Gastroesophageal sphincter (tissue), 4 donors: ENCODE measurements around the gene THOC5. TPM values are rescaled to one million over a fixed set of nuclear protein-coding genes. Genes with fewer than 3 reads are reported as not detected.

Experiments used
- ATAC-seq: fragments of 150-250 bp; one replicate; pipeline ENCODE4 v1.9.1; 2016; ENCODE audit warnings: mild to moderate bottlenecking, moderate library complexity
- H3K27ac ChIP-seq, 4 donors: fragments of 200-600 bp; sonication (generic) in 3 of 4; 1 replicate in 3 of 4; 2 replicates in 1 of 4; pipeline ENCODE4 v1.5.1; 2016 to 2019
- H3K27me3 ChIP-seq: fragments of 200-600 bp; sonication (generic); one replicate; pipeline ENCODE4 v1.5.1; 2019
- H3K36me3 ChIP-seq, 2 donors: fragments of 200-600 bp; sonication (generic); one replicate each; pipeline ENCODE4 v1.5.1; 2019; ENCODE audit warnings: control low read depth in 1 of 2
- H3K4me1 ChIP-seq, 3 donors: fragments of 200-600 bp; sonication (generic); 1 replicate in 2 of 3; 2 replicates in 1 of 3; pipeline ENCODE4 v1.5.1; 2016 to 2019; ENCODE audit warnings: control low read depth in 2 of 3
- H3K4me3 ChIP-seq, 2 donors: fragments of 200-600 bp; sonication (generic); one replicate each; pipeline ENCODE4 v1.5.1; 2019; ENCODE audit warnings: mild to moderate bottlenecking in 1 of 2, moderate library complexity in 1 of 2
- H3K9me3 ChIP-seq, 3 donors: fragments of 200-600 bp; sonication (generic); one replicate each; pipeline ENCODE4 v1.5.1; 2017 to 2019; ENCODE audit warnings: control low read depth in 2 of 3
- CTCF ChIP-seq, 4 experiments: fragments of 200-600 bp in 2 of 4; fragments of 450-650 bp in 2 of 4; sonication (generic) in 1 of 4; IDR thresholded peaks; one replicate each; pipeline ENCODE4 v1.5.1; 2017 to 2019; ENCODE audit warnings: antibody characterized with exemption in 4 of 4, mild to moderate bottlenecking in 2 of 4, moderate library complexity in 2 of 4
- EP300 ChIP-seq: sonication (generic); formaldehyde crosslinking; IDR thresholded peaks from one replicate; pipeline ENCODE4 v1.6.1; 2017; ENCODE audit warnings: antibody characterized with exemption, mild to moderate bottlenecking
- POLR2A ChIP-seq, 2 donors: fragments of 450-650 bp; IDR thresholded peaks; one replicate each; pipeline ENCODE4 v1.6.1; 2017; ENCODE audit warnings: antibody characterized with exemption in 2 of 2, mild to moderate bottlenecking in 2 of 2, moderate library complexity in 1 of 2
- POLR2AphosphoS5 ChIP-seq: sonication (generic); formaldehyde crosslinking; IDR thresholded peaks from one replicate; pipeline ENCODE4 v1.6.1; 2017; ENCODE audit warnings: antibody characterized with exemption
- WGBS, 2 donors: methylation state at CpG; one replicate each; pipeline ENCODE4 v1.1.5; 2018; ENCODE audit warnings: low coverage in 1 of 2; 5-methylcytosine and 5-hydroxymethylcytosine counted together
- total RNA-seq, 4 donors: library from RNA; depleted of rRNA; stranded (reverse); fragments of >200 nt; gene quantifications; one replicate each; pipeline ENCODE4 v1.1.0, GENCODE V29; 2016

The THOC5 gene
- total RNA-seq, 4 donors from 2014 or later = 46.0 to 91.4 (median 58.2) TPM

GRCh38 chr22:29580200-29580810 is 26.7 kb upstream of the THOC5 start:
- ATAC-seq = no peak
- H3K36me3 ChIP-seq = no peaks in the 10 kb centered on the region
- H3K4me3 ChIP-seq = peak overlapping the region; percentile 65 to 71
- peaks cover 0 to 16% (median 6%) of the 10 kb centered on the region in 3 donors for H3K4me1 ChIP-seq
- TF ChIP-seq CTCF (IDR thresholded peaks at IDR 0.05) (no peak), POLR2AphosphoS5 (no peak), EP300 (no peak), POLR2A (IDR thresholded peaks at IDR 0.05) (no peak)
- H3K9me3 ChIP-seq = no peaks in the 10 kb centered on the region
- 13% methylated on average over 2 to 6 of the region's 8 CpGs for WGBS, 2 donors
- H3K27me3 ChIP-seq = no peaks in the 10 kb centered on the region
- peak overlapping the region in 3 of 4 donors; percentile 68 to 78 (median 70) for H3K27ac ChIP-seq

GRCh38 chr22:29578462-29579200 is 25.1 kb upstream of the THOC5 start:
- ATAC-seq = no peak
- whole genome bisulfite sequencing, 2 donors = 75 to 78% methylated on average over 8 to 9 of the region's 10 CpGs
- no peak for TF ChIP-seq POLR2A (IDR thresholded peaks at IDR 0.05)
- no peak for TF ChIP-seq POLR2AphosphoS5
- TF ChIP-seq EP300 = no peak
- no peak for TF ChIP-seq CTCF (IDR thresholded peaks at IDR 0.05)

GRCh38 chr22:29574762-29575450 is 21.3 kb upstream of the THOC5 start:
- Histone ChIP-seq H3K27ac (no peak overlapping the region), H3K4me1 (no peaks in the 10 kb centered on the region), H3K36me3 (peaks cover 0 to 16% of the 10 kb centered on the region in 2 donors), H3K27me3 (no peaks in the 10 kb centered on the region), H3K4me3 (no peak overlapping the region), H3K9me3 (no peaks in the 10 kb centered on the region)
- WGBS, 2 donors = 85 to 87% methylated on average over 4 to 7 of the region's 7 CpGs
- ATAC-seq = no peak
- TF ChIP-seq POLR2A (IDR thresholded peaks at IDR 0.05) (no peak), EP300 (no peak), CTCF (IDR thresholded peaks at IDR 0.05) (no peak), POLR2AphosphoS5 (no peak)

More at GRCh38 chr22:29578462-29579200, 25.1 kb upstream of the THOC5 start:
- Histone ChIP-seq H3K27me3 (no peaks in the 10 kb centered on the region), H3K36me3 (peaks cover 0 to 2% of the 10 kb centered on the region in 2 donors), H3K9me3 (no peaks in the 10 kb centered on the region), H3K4me1 (peaks cover 0 to 16% (median 6%) of the 10 kb centered on the region in 3 donors), H3K27ac (no peak overlapping the region), H3K4me3 (no peak overlapping the region)

DNA sequence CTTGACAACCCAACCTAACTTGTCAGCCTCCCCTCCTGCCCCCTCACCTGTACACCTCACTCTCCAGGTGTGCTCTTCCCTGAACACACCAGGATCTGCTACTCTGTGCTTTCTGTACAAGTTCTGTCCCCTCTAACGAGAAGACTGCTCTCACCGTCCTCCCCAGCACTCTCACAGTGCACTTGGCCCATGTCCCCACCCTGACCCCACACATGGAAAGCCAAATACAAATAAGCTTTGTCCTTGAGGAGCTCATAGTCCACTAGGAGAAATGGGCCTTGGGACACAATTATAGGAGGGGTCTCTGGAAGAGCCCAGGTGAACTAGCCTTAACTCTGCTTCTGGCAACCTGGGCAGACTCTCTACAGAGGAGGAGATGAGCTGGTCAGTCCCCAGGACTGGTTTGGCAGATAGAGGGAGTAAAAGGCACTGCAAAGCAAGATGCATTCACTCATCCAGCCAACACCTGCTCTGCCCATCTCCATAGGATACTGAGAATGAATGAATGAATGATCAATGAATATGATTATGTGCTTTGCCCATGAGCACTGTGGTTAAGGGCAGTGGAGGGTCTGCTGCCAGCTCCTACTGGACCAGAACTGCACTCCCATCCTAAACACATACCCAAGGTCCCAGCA is 17.5 kb upstream of the THOC5 start:
- no peaks in the 10 kb centered on the region for H3K27me3 ChIP-seq
- H3K4me1 ChIP-seq = no peaks in the 10 kb centered on the region
- H3K9me3 ChIP-seq = no peaks in the 10 kb centered on the region
- 63 to 100% methylated on average over 2 of the region's 2 CpGs for WGBS, 2 donors
- no peak for ATAC-seq
- H3K36me3 ChIP-seq = peaks cover 0 to 53% of the 10 kb centered on the region in 2 donors
- no peak overlapping the region for H3K27ac ChIP-seq
- no peak overlapping the region for H3K4me3 ChIP-seq
- TF ChIP-seq EP300 (no peak), CTCF (IDR thresholded peaks at IDR 0.05) (no peak), POLR2A (IDR thresholded peaks at IDR 0.05) (no peak), POLR2AphosphoS5 (no peak)
